IMR-90 (cell line): ENCODE results near the gene EIF4E1B. TPM values are rescaled to one million over a fixed set of nuclear protein-coding genes. Genes with fewer than 3 reads are reported as not detected.
A peak's percentile ranks its signal among the peaks of the same experiment; 100 is the strongest.

Experiments used
- ATAC-seq: fragments of 200-7000 bp; cut with Tn5 transposase; 2 replicates; pipeline ENCODE4 v1.9.1; 2020; ENCODE audit warnings: low read depth, mild to moderate bottlenecking, moderate library complexity
- BruUV-seq: library from RNA; stranded (reverse); fragments of 400-500 nt; replicated peaks from 2 replicates; lab custom pipeline; 2021; lab: Mats Ljungman, UMichigan
- CTCF ChIA-PET: fragments of 300-600 bp; formaldehyde crosslinking; extraction: SDS; loops from one replicate; lab custom pipeline; 2021; ENCODE audit warnings: antibody characterized with exemption; lab: Yijun Ruan, JAX
- POLR2A ChIA-PET: fragments of 300-600 bp; sonication (Branson Sonifier 250); formaldehyde crosslinking; loops from one replicate; lab custom pipeline; 2022; ENCODE audit warnings: antibody characterized with exemption; ENCODE audit not compliant: unreplicated experiment; lab: Charles Lee
- DNase-seq: peaks from one replicate; pipeline ENCODE4 v3.0.0; 2013
- H2AFZ ChIP-seq: replicated peaks from 2 replicates; pipeline ENCODE3; 2013; ENCODE audit warnings: low read length, mild to moderate bottlenecking; ENCODE audit not compliant: poor library complexity
- H2AK5ac ChIP-seq: 2 replicates; pipeline ENCODE4 v1.6.1; 2013; ENCODE audit warnings: low read depth, low read length, inconsistent platforms
- H2AK9ac ChIP-seq: replicated peaks from 2 replicates; pipeline ENCODE3; 2013; ENCODE audit warnings: mild to moderate bottlenecking, low read depth, low read length, moderate library complexity; ENCODE audit not compliant: poor library complexity
- H2BK120ac ChIP-seq: 2 replicates; pipeline ENCODE4 v1.6.1; 2013; ENCODE audit warnings: low read depth, low read length, inconsistent platforms
- H2BK15ac ChIP-seq: 3 replicates; pipeline ENCODE4 v1.6.1; 2013; ENCODE audit warnings: low read depth, low read length, inconsistent platforms
- H2BK20ac ChIP-seq: 2 replicates; pipeline ENCODE4 v1.6.1; 2013; ENCODE audit warnings: low read depth, mild to moderate bottlenecking, inconsistent platforms, low read length, moderate library complexity
- H2BK5ac ChIP-seq: 2 replicates; pipeline ENCODE4 v1.6.1; 2013; ENCODE audit warnings: mild to moderate bottlenecking, low read depth, low read length, inconsistent platforms; ENCODE audit not compliant: poor library complexity, severe bottlenecking
- H3K14ac ChIP-seq: replicated peaks from 2 replicates; pipeline ENCODE4 v1.6.1; 2013; ENCODE audit warnings: low read depth, low read length, inconsistent platforms
- H3K18ac ChIP-seq: 2 replicates; pipeline ENCODE4 v1.6.1; 2013; ENCODE audit warnings: low read depth, low read length, control low read depth
- H3K23ac ChIP-seq: 2 replicates; pipeline ENCODE4 v1.6.1; 2013; ENCODE audit warnings: low read depth, low read length, inconsistent platforms
- H3K27ac ChIP-seq: 2 replicates; pipeline ENCODE4 v1.5.1; 2013; ENCODE audit warnings: mild to moderate bottlenecking, control low read depth, low read length; ENCODE audit not compliant: insufficient read depth
- H3K27me3 ChIP-seq: 2 replicates; pipeline ENCODE4 v1.6.1; 2013; ENCODE audit warnings: low read length; ENCODE audit not compliant: control insufficient read depth, insufficient read depth
- H3K36me3 ChIP-seq: 2 replicates; pipeline ENCODE4 v1.6.1; 2013; ENCODE audit warnings: low read length, mixed read lengths; ENCODE audit not compliant: control insufficient read depth, insufficient read depth
- H3K4ac ChIP-seq: 2 replicates; pipeline ENCODE4 v1.6.1; 2013; ENCODE audit warnings: low read depth, low read length, inconsistent platforms
- H3K4me1 ChIP-seq: 2 replicates; pipeline ENCODE4 v1.6.1; 2013; ENCODE audit warnings: low read length, mixed read lengths; ENCODE audit not compliant: control insufficient read depth, insufficient read depth
- H3K4me2 ChIP-seq: 2 replicates; pipeline ENCODE4 v1.6.1; 2013; ENCODE audit warnings: low read depth, mild to moderate bottlenecking, control low read depth, low read length, moderate library complexity
- H3K4me3 ChIP-seq: 2 replicates; pipeline ENCODE4 v1.5.1; 2013; ENCODE audit warnings: low read depth, mild to moderate bottlenecking, control low read depth, low read length, moderate library complexity; ENCODE audit not compliant: insufficient read depth
- H3K56ac ChIP-seq: 2 replicates; pipeline ENCODE4 v1.6.1; 2013; ENCODE audit warnings: low read length, inconsistent platforms; ENCODE audit not compliant: insufficient read depth; ENCODE audit errors: extremely low read depth
- H3K79me1 ChIP-seq, 2 experiments: 2 replicates each; pipeline ENCODE4 v1.6.1; 2013; ENCODE audit warnings: low read length in 2 of 2, inconsistent platforms in 1 of 2, low read depth in 1 of 2
- H3K9ac ChIP-seq: 2 replicates; pipeline ENCODE4 v1.6.1; 2013; ENCODE audit warnings: low read depth, low read length, control low read depth
- H3K9me1 ChIP-seq: 2 replicates; pipeline ENCODE4 v1.6.1; 2013; ENCODE audit warnings: low read length, inconsistent platforms; ENCODE audit not compliant: insufficient read depth
- H3K9me3 ChIP-seq: 2 replicates; pipeline ENCODE4 v1.6.1; 2013; ENCODE audit warnings: low read length; ENCODE audit not compliant: control insufficient read depth, insufficient read depth
- H4K20me1 ChIP-seq: 2 replicates; pipeline ENCODE4 v1.6.1; 2013; ENCODE audit warnings: low read length, inconsistent platforms; ENCODE audit not compliant: insufficient read depth
- H4K5ac ChIP-seq: 2 replicates; pipeline ENCODE4 v1.6.1; 2013; ENCODE audit warnings: mild to moderate bottlenecking, low read depth, low read length, control low read depth
- H4K8ac ChIP-seq, 2 experiments: 2 replicates each; pipeline ENCODE4 v1.6.1; 2013; ENCODE audit warnings: low read depth in 2 of 2, low read length in 2 of 2, control low read depth in 1 of 2, inconsistent platforms in 1 of 2
- H4K91ac ChIP-seq: 2 replicates; pipeline ENCODE4 v1.6.1; 2013; ENCODE audit warnings: low read depth, low read length, inconsistent platforms; ENCODE audit not compliant: insufficient read depth
- BHLHE40 ChIP-seq: fragments of 150-350 bp; IDR thresholded peaks from 2 replicates; pipeline ENCODE4 v1.6.1; 2016; ENCODE audit warnings: mild to moderate bottlenecking, low read depth, low read length
- CEBPB ChIP-seq: IDR thresholded peaks from 2 replicates; pipeline ENCODE4 v1.6.1; 2012; ENCODE audit warnings: low read depth, low read length, improper control_type of control experiment
- CHD1 ChIP-seq: IDR thresholded peaks from 2 replicates; pipeline ENCODE4 v1.6.1; 2012; ENCODE audit warnings: low read depth, low read length, improper control_type of control experiment
- FOS ChIP-seq: fragments of 150-350 bp; IDR thresholded peaks from 2 replicates; pipeline ENCODE4 v1.6.1; 2016; ENCODE audit warnings: low read depth, low read length
- MAFK ChIP-seq: IDR thresholded peaks from 2 replicates; pipeline ENCODE4 v1.6.1; 2012; ENCODE audit warnings: low read depth, low read length, improper control_type of control experiment
- MAZ ChIP-seq: IDR thresholded peaks from 2 replicates; pipeline ENCODE4 v1.6.1; 2012; ENCODE audit warnings: low read depth, mild to moderate bottlenecking, low read length, improper control_type of control experiment, moderate library complexity, borderline replicate concordance
- MXI1 ChIP-seq: IDR thresholded peaks from 2 replicates; pipeline ENCODE4 v1.6.1; 2012; ENCODE audit warnings: low read depth, mild to moderate bottlenecking, low read length, moderate library complexity, borderline replicate concordance
- POLR2A ChIP-seq: IDR thresholded peaks from 2 replicates; pipeline ENCODE4 v1.6.1; 2012; ENCODE audit warnings: mild to moderate bottlenecking, low read depth, low read length
- RAD21 ChIP-seq: IDR thresholded peaks from 2 replicates; pipeline ENCODE4 v1.6.1; 2012; ENCODE audit warnings: low read length, improper control_type of control experiment
- RCOR1 ChIP-seq: IDR thresholded peaks from 2 replicates; pipeline ENCODE4 v1.6.1; 2012; ENCODE audit warnings: mild to moderate bottlenecking, low read length, improper control_type of control experiment; ENCODE audit not compliant: insufficient replicate concordance
- RFX5 ChIP-seq: IDR thresholded peaks from 2 replicates; pipeline ENCODE4 v1.8.0; 2012; ENCODE audit warnings: low read depth, mild to moderate bottlenecking, low read length, moderate library complexity
- SMC3 ChIP-seq: fragments of 150-350 bp; IDR thresholded peaks from 2 replicates; pipeline ENCODE4 v1.6.1; 2016; ENCODE audit warnings: low read depth, mild to moderate bottlenecking, antibody characterized with exemption, low read length, moderate library complexity
- WGBS, 2 experiments: methylation state at CpG; one replicate each; pipeline versions ENCODE4 v1.1.5 to v1.1.7; 2013; ENCODE audit warnings: missing lambda C conversion rate in 2 of 2; ENCODE audit not compliant: insufficient read length in 1 of 2; ENCODE audit errors: extremely low coverage in 2 of 2; 5-methylcytosine and 5-hydroxymethylcytosine counted together
- dilution Hi-C: fragments of 300-500 bp; cut with HindIII; formaldehyde crosslinking; loops from one replicate; pipeline ENCODE4 v1.14.3; 2018; ENCODE audit warnings: low sequenced_read_pairs; ENCODE audit not compliant: unreplicated experiment
- in situ Hi-C: fragments of 300-500 bp; cut with MboI; formaldehyde crosslinking; loops from 3 replicates; pipeline ENCODE4 v1.14.3; 2019; ENCODE audit warnings: low sequenced_read_pairs, inconsistent platforms, mixed read lengths
- intact Hi-C: fragments of 100-400 bp; cut with micrococcal nuclease; formaldehyde crosslinking; loops from 2 replicates; pipeline ENCODE4 v1.10.0; 2022
- polyA plus RNA-seq, 3 experiments: library from polyadenylated mRNA; depleted of rRNA; stranded (reverse); fragments of >200 nt; gene quantifications; 2 replicates each; pipeline ENCODE4 v1.2.3, GENCODE V29; 2012; ENCODE audit warnings: low replicate concordance in 1 of 3
- total RNA-seq: library from RNA; depleted of rRNA; stranded (reverse); fragments of >200 nt; gene quantifications from 2 replicates; pipeline ENCODE4 v1.2.3, GENCODE V29; 2012
- TF ChIP-seq, protein P1 (sequence below): fragments of 150-350 bp; IDR thresholded peaks from 2 replicates; pipeline ENCODE4 v1.6.1; 2017; ENCODE audit warnings: mild to moderate bottlenecking, antibody characterized with exemption, low read length, low read depth
- TF ChIP-seq, protein P2 (sequence below): fragments of 150-350 bp; IDR thresholded peaks from 2 replicates; pipeline ENCODE4 v1.6.1; 2016; ENCODE audit warnings: low read depth, mild to moderate bottlenecking, low read length, moderate library complexity, borderline replicate concordance

EIF4E1B gene
- total and polyA plus RNA-seq, 2 of the 4 experiments (the other 2 are of a cell fraction): not detected

DNA sequence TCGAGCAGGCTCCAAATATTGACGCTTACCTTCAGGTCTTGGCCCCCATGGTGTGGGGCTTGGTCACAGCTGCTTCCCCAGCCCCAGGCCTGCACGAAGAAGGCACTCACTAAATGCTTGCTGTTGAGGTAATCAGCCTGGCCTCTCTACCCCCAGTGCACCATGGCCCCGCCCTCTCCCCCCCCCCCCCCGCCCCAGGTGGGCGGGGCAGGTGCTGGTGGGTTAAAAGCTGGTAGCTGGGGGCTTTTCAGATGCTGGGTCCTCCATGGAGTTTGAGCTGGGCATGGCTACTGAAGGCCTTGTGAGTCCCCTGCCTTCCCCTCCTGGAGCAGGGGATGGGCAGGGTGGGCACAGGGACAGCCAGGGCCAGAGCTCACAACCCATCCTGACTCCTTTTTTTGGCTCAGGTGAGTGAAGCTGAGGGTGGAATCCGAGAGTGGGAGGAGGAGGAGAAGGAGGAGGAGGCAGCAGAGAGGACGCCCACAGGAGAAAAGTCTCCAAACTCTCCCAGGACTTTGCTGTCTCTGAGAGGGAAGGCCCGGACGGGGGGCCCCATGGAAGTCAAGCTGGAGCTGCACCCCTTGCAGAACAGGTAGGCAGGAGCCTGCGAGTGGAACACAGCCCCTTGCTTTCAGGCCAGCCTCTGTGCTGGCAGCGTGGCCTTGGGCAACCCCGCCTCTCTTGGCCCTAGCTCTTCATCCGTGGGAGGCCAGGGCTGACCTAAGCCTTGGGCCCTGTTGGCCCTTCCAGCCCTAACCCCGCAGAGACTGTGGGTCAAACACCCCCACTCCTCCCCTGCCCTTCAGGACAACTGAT, 12.4 kb downstream of the EIF4E1B start:
- Histone ChIP-seq H3K4me2 (no peak overlapping the region), H3K27me3 (peaks cover 24% of the 10 kb centered on the region), H4K8ac (no peak overlapping the region), H4K5ac (no peak overlapping the region), H3K56ac (no peak overlapping the region), H2BK20ac (no peak overlapping the region), H3K9me1 (peaks cover 10% of the 10 kb centered on the region; the same call in 1 of the 2 replicates), H3K79me1 (peaks cover 1 to 5% of the 10 kb centered on the region in 2 experiments; a peak in 3 of 4 replicates), H3K4ac (no peak overlapping the region), H4K20me1 (no peaks in the 10 kb centered on the region), H2AK9ac (peak overlapping the region; percentile 12), H2BK120ac (no peak overlapping the region), H3K9me3 (no peaks in the 10 kb centered on the region), H3K14ac (no peak overlapping the region), H3K23ac (no peak overlapping the region), H2BK5ac (no peak overlapping the region), H3K18ac (no peak overlapping the region), H4K91ac (no peak overlapping the region), H2AFZ (no peak overlapping the region), H3K9ac (no peak overlapping the region), H3K36me3 (no peaks in the 10 kb centered on the region), H2AK5ac (no peak overlapping the region), H3K4me1 (peaks cover 3% of the 10 kb centered on the region; the same call in 1 of the 2 replicates), H3K4me3 (no peak overlapping the region), H3K27ac (no peak overlapping the region), H2BK15ac (no peak overlapping the region)
- POLR2A ChIA-PET: no interaction called here
- ATAC-seq: no peak
- CTCF ChIA-PET: no interaction called here
- dilution Hi-C loops (no loop called here), in situ Hi-C loops (no loop called here), intact Hi-C loops (loop anchor here (10.0 kb wide), 1 partner anchor 228 kb away; the partner anchor contains the start of gene CLTB)
- no TSS peak for BruUV-seq
- DNase-seq: no peak
- no peak for TF ChIP-seq CHD1
- TF ChIP-seq FOS: no peak
- no peak for TF ChIP-seq RFX5
- no peak for TF ChIP-seq MAFK
- TF ChIP-seq SMC3: no peak
- no peak for TF ChIP-seq RAD21
- TF ChIP-seq, protein P1, sequence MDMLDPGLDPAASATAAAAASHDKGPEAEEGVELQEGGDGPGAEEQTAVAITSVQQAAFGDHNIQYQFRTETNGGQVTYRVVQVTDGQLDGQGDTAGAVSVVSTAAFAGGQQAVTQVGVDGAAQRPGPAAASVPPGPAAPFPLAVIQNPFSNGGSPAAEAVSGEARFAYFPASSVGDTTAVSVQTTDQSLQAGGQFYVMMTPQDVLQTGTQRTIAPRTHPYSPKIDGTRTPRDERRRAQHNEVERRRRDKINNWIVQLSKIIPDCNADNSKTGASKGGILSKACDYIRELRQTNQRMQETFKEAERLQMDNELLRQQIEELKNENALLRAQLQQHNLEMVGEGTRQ: no peak
- no peak for TF ChIP-seq BHLHE40
- no peak for TF ChIP-seq RCOR1
- TF ChIP-seq CEBPB: no peak
- TF ChIP-seq, protein P2, sequence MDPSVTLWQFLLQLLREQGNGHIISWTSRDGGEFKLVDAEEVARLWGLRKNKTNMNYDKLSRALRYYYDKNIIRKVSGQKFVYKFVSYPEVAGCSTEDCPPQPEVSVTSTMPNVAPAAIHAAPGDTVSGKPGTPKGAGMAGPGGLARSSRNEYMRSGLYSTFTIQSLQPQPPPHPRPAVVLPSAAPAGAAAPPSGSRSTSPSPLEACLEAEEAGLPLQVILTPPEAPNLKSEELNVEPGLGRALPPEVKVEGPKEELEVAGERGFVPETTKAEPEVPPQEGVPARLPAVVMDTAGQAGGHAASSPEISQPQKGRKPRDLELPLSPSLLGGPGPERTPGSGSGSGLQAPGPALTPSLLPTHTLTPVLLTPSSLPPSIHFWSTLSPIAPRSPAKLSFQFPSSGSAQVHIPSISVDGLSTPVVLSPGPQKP: no peak
- TF ChIP-seq POLR2A: no peak
- no peak for TF ChIP-seq MXI1
- TF ChIP-seq MAZ: no peak
- WGBS, 2 experiments: 59% methylated on average over 4 of the region's 15 CpGs; no CpG with 5 or more reads in 1 of the 2 experiments
